Stimulated activated CD8-positive, alpha-beta memory T cell treated with anti-CD3 and anti-CD28 coated beads, Interleukin-4, amount 100 ng/mL, for 24 hours (primary cell): ENCODE data around the gene CLCN6.

Experiments used
- DNase-seq: peaks from one replicate; pipeline ENCODE4 v3.0.0-alpha.2; 2020; ENCODE audit warnings: low read depth

Gene CLCN6, protein sequence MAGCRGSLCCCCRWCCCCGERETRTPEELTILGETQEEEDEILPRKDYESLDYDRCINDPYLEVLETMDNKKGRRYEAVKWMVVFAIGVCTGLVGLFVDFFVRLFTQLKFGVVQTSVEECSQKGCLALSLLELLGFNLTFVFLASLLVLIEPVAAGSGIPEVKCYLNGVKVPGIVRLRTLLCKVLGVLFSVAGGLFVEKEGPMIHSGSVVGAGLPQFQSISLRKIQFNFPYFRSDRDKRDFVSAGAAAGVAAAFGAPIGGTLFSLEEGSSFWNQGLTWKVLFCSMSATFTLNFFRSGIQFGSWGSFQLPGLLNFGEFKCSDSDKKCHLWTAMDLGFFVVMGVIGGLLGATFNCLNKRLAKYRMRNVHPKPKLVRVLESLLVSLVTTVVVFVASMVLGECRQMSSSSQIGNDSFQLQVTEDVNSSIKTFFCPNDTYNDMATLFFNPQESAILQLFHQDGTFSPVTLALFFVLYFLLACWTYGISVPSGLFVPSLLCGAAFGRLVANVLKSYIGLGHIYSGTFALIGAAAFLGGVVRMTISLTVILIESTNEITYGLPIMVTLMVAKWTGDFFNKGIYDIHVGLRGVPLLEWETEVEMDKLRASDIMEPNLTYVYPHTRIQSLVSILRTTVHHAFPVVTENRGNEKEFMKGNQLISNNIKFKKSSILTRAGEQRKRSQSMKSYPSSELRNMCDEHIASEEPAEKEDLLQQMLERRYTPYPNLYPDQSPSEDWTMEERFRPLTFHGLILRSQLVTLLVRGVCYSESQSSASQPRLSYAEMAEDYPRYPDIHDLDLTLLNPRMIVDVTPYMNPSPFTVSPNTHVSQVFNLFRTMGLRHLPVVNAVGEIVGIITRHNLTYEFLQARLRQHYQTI

GRCh38 chr1:11805422-11806306 lies at the start of gene CLCN6, which contains the start of gene MTHFR:
Gene CLCN6, plus strand, starts transcription at chr1:11806191. Its CDS starts 72 bp downstream, at chr1:11806263.
Gene MTHFR, minus strand, starts transcription at chr1:11805964. Its CDS starts 2,848 bp downstream, at chr1:11803116.
- DNase-seq: peak; percentile 97

GRCh38 chr1:11757047-11757446 lies 48.9 kb upstream of the CLCN6 start:
- no peak for DNase-seq

DNA sequence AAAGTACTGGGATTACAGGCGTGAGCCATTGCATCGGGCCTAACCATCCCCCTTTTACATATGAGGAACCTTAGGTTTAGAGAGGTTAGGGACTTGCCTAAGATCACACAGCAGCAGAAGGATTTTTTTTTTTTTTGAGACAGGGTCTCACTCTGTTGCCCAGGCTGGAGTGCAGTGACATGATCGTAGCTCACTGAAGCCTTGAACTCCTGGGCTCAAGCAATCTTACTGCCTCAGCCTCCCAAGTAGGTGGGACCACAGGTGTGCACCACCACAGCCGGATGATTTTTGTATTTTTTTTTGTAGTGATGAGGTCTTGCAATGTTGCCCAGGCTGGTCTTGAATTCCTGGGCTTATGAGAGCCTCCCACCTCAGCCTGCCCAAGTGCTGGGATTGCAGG lies 46.2 kb upstream of the CLCN6 start:
- DNase-seq: no peak

DNA sequence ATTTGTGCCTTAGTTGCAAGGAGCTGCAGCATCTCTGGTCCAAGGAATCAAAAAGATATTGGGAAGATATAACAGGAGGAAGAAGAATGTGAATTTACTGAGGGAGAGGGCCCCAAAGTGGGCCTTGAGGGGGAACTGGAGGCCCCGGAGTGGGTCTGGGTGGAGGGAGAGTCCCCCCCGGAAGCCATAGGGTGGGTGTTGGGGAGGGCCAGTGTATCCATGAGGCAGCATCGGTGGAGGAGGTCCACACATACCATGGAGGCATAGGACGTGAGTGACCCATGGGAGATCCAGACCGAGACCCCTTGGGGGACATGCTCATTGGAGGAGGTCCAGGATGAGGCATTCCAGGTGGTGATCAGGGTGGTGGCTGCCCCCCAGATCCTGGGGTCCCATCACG lies 44.7 kb upstream of the CLCN6 start:
- DNase-seq: no peak

DNA sequence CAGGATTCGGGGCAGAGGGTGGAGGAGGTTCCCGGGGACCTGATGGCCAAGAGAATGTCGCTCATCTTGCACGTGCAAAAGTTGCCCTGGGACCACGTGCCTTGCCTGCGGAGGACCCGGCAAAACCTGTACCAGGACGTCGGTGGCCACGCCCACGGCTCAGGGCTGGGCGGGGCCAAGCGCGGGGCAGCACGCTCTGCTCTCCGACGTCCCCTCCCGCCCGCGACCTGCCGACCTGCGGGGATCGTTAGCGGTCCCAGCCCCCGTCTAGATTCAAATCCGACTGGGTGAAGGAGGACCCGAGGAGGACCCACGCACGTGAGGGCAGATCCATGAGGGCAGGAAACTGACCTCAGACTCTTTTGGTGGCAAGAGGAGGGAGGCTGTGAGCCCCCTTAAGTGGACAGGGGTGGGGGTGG lies 44.0 kb upstream of the CLCN6 start, which contains the start of gene C1orf167:
TSS of gene C1orf167 (plus strand) at position 206 of the 419 bp plus-strand sequence. CDS start 2,208 bp downstream, outside the sequence.
- DNase-seq: no peak

DNA sequence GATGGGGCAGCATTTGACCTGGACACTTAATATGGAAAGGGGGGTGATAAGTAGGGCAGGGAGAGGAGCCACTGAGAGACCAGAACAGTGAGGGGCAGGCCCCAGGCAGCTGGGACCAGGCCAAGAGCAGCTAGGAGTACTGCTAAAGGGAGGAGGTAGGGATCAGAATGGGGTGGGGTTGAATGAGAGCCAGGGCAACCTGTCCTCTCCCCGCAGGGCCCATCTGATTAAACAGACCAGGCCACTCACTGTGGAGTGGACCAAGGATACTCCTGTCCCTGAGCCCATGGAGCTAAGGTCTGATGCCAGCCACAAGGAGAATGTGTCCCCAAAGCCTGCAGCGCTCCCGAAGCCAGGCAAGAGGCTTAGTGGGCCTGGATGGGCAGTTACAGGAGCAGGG lies 41.9 kb upstream of the CLCN6 start:
- no peak for DNase-seq

DNA sequence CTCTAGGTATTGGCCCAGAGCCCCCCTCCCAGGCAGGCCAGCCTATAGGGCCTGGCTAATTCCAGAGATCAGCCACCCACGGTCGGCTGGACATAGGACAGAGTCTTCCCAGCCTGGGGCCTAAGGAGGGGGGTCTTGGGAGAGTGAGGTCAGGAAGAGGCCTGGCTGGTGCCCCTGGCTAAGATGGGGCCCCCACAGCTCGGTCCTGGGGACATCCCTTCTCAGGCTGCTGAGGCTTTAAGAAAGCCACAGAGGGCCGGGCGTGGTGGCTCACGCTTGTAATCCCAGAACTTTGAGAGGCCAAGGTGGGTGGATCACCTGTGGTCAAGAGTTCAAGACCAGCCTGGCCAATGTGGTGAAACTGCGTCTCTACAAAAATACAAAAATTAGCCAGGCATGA lies 41.5 kb upstream of the CLCN6 start:
- no peak for DNase-seq

DNA sequence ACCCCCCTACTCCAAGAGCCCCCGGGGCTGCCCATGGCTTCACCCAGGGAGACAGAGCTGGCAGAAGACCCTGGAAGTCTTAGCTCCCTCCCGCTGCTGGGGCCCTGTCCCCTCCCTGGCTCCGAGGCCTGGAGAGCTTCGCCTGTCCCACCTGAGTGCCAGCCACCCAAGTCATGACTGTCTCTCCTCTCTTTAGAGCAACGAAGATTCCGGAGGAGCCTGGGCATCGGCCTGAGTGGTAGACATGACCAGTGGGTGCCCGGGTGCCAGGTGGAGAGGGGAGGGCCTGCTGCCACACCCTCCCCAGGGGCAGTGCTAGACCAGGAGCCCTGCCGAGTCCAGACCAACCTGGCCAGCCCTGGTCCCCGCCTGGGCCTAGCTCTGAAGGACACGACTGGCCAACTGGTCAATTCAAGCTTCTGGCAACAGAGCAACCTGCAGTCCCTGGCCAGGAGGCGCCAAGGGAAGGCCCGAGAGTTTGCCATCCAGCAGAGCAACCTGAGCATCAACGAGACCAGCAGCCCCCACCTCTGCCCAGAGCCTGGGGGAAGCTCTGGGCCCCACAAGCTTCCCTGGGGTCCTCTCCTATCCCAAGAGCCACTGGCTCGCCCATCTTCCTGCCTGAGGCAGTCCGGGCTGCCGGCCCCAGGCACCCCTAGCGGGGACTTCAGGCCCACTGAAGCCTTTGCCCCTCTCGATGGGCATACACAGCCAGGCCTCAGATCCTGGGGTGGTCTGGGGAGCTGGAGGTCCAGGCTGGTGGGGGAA lies 40.1 kb upstream of the CLCN6 start:
- no peak for DNase-seq

- DNase-seq: no peak
Measured at GRCh38 chr1:11766429-11766776, 39.6 kb upstream of the CLCN6 start.

- DNase-seq: no peak
Measured at GRCh38 chr1:11767922-11768704, 37.9 kb upstream of the CLCN6 start.

DNA sequence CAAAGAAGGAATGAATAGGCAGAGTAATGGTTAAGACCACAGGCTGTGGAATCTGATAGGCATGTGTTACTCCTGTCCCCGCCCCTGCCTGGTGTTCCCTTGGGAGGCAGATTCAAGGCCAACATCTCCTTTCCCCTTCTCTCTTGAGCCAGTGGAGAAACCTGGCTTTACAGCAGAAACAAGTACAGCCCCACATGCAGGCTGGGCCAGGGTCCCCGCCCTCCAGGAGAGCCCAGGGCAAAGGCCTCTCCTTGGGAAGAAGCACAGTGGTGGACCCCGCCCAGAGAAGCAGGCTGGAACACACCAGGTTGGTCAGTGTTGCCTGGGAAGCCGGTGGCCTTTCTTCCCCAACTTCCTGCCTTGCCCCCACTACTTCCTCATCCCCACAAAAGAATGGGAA lies 37.2 kb upstream of the CLCN6 start:
- no peak for DNase-seq

GRCh38 chr1:11769274-11769673 lies 36.7 kb upstream of the CLCN6 start:
- DNase-seq: no peak

DNA sequence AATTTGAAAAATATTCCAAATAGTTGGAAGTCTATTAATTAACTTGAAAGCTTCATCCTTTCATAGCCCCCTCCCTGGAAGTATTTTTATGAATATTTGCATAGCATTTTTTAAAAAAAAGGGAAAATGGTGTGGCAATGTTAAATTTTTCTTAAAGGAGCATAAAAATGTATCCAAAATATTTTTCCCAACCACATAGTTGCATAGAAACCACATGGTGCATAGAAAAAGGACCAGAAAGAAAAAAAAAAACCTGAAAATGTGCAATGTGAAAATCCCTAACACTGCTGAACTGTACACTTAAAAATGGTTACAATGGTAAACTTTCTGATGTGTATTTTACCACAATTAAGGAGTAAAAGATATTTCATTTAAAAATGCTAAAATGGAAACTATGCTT lies 36.0 kb upstream of the CLCN6 start:
- no peak for DNase-seq

DNA sequence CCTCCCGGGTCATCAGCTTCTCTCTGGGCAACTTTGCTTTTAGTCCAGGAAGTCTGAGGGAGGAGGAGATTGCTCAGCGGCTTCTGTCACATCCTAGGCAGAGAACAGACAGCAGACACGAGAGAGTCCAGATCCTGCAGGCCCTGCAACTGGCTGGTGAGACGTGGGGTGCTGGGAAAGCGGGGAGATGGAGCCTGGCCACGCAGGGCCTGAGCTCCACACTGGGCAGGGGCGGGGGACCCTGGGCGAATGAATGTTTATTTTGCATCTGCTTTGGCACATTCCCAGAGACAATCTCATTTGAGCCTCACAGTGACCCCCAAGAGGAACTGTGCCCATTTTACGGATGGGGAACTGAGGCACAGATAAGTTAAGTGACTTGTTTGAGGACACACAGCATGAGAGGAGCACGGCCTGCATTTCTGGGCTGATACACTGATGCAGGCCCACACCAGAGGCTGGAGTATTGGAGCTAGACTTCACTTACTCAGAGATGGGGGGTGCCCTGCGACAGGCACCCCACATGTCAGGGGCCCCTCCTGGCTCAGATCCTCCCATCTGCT lies 34.4 kb upstream of the CLCN6 start:
- no peak for DNase-seq

DNA sequence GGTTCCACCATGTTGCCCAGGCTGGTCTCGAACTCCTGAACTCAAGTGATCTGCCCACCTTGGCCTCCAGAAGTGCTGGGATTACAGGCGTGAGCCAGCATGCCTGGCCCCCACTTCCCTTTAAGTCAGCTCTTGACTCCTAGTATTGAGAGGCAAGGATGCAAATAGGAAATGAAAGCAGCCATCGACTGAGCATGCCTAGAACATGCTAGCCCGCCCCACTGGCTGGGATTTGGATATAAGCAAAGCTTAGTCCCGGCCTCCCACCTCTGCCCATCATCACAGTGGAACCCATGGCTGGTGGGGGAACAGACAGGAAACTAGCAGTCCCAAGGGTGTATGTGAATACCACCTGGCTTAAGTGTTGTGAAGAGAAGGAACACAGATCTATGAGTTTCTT lies 33.5 kb upstream of the CLCN6 start:
- no peak for DNase-seq

DNA sequence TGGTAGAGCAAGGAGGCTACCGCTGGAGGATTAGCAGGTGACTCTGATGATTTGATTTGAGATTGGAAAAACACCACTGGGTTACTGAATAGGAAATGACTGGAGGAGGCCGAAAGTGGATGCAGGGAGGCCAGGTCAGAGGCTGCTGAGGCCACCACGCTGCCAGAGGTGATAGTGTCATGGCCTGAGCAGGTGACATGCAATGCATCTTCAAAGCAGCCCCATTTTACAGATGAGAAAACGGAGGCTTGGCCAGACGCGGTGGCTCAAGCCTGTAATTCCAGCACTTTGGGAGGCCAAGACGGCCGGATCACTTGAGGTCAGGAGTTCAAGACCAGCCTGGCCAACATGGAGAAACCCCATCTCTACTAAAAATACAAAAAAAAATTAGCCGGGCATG lies 31.2 kb upstream of the CLCN6 start:
- no peak for DNase-seq

DNA sequence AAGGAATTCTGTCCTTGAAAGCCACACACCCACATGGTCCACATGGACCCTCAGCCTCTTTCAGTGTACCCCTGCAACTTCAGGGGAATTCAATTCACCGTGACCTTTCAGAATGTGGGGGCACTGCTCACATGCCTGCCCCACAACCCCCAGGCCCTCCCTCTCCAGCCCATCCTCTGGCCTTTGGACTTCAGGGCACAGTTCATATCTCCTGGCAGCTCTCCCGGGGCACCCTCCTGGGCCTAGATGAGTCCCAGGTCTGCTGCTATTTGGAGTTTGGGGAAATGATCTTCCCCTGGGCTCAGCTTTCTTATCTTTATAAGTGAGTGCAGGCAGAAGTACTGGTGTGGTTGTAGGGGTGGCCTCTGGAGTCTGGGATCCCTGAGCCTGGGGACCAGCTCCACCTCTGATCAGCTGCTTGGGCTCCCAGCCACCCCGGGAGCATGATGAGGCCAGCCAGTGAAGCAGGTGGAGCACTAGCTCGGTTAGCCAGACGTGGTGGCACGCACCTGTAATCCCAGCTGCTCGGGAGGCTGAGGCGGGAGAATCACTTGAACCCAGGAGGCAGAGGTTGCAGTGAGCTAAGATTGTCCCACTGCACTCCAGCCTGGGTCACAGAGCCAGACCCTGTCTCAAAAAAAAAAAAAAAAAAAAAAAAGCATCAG lies 28.2 kb upstream of the CLCN6 start:
- DNase-seq: no peak

- no peak for DNase-seq
Measured at GRCh38 chr1:11778336-11778735, 27.7 kb upstream of the CLCN6 start.

DNA sequence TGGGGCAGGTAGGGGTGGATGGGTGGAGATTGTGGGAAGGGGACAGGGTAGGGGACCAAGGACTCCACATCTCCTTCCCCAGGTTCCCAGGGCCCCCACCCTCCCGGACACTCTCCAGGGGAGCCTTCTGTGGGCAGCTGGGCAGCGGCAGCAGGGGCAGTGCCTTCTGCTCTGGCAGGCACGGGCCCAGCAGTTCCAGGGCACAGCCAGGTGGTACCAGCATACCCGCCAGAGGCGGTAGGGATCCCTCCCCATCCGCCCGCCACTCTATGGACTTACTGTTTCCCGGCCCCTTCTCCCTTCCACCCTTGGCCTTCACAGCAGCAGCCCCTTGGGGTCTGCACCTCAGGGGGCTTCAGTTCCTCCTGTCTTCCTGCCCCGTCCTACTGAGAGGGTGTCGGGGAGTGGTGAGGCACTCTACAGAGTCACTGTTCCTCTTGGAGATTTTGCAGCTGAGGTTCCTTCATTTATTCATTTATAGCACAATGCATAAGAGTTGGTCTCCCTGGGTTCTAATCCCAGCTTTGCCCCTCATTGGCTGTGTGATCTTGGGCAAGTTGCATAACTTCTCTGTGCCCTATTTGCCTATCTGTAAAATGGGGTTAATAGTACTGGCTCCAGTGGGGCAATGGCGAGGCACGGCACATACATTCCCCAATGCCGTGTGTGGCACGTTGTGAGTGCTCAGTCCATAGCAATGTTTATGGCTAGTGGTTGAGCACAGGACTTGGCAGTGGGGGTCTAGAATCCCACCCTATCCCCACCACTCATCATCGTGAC lies 27.0 kb upstream of the CLCN6 start:
- DNase-seq: no peak
